GM23338 (cell line): Measurements from ENCODE around the gene KHDC1. TPM values are rescaled to one million over a fixed set of nuclear protein-coding genes. Genes with fewer than 3 reads are reported as not detected.

Experiments used
- ATAC-seq: fragments of 200-7000 bp; cut with Tn5 transposase; 3 replicates; pipeline ENCODE4 v1.9.1; 2020
- DNase-seq: peaks from one replicate; pipeline ENCODE4 v3.0.0-alpha.2; 2015; ENCODE audit warnings: low spot score
- H2AFZ ChIP-seq: fragments of 200-600 bp; sonication (generic); 2 replicates; pipeline ENCODE4 v1.8.0; 2016; ENCODE audit warnings: antibody characterized with exemption, mild to moderate bottlenecking, moderate library complexity
- H3F3A ChIP-seq: fragments of 200-600 bp; sonication (generic); replicated peaks from 2 replicates; pipeline ENCODE4 v1.8.0; 2017; ENCODE audit warnings: antibody characterized with exemption, mixed run types, low read depth
- H3K27ac ChIP-seq: fragments of 200-600 bp; sonication (generic); 2 replicates; pipeline ENCODE4 v1.6.1; 2016; ENCODE audit warnings: low read depth
- H3K27me3 ChIP-seq: fragments of 200-600 bp; sonication (generic); 2 replicates; pipeline ENCODE4 v1.8.0; 2016; ENCODE audit warnings: mild to moderate bottlenecking, mixed run types, moderate library complexity; ENCODE audit not compliant: insufficient read depth
- H3K36me3 ChIP-seq: fragments of 200-600 bp; sonication (generic); 2 replicates; pipeline ENCODE4 v1.8.0; 2016; ENCODE audit warnings: mild to moderate bottlenecking; ENCODE audit not compliant: insufficient read depth
- H3K4me1 ChIP-seq: fragments of 200-600 bp; sonication (generic); 2 replicates; pipeline ENCODE4 v1.8.0; 2016; ENCODE audit warnings: mild to moderate bottlenecking, moderate library complexity; ENCODE audit not compliant: insufficient read depth
- H3K4me2 ChIP-seq: fragments of 200-600 bp; sonication (generic); 2 replicates; pipeline ENCODE4 v1.7.1; 2017; ENCODE audit warnings: mixed run types
- H3K4me3 ChIP-seq: fragments of 200-600 bp; sonication (generic); 2 replicates; pipeline ENCODE4 v1.6.1; 2016; ENCODE audit warnings: mixed run types
- H3K79me2 ChIP-seq: fragments of 200-600 bp; sonication (generic); replicated peaks from 2 replicates; pipeline ENCODE4 v1.8.0; 2017; ENCODE audit warnings: mild to moderate bottlenecking; ENCODE audit not compliant: insufficient read depth
- H3K9me2 ChIP-seq: fragments of 200-600 bp; sonication (generic); 2 replicates; pipeline ENCODE4 v1.8.0; 2017; ENCODE audit not compliant: insufficient read depth
- H4K20me1 ChIP-seq: fragments of 200-600 bp; sonication (generic); replicated peaks from 2 replicates; pipeline ENCODE4 v1.8.0; 2017; ENCODE audit warnings: mild to moderate bottlenecking; ENCODE audit not compliant: insufficient read depth
- H3K27ac Mint-ChIP-seq: 2 replicates; pipeline ENCODE4 v1.8.0; 2020; ENCODE audit warnings: inconsistent platforms, mild to moderate bottlenecking, moderate library complexity, mixed read lengths
- H3K27me3 Mint-ChIP-seq: 3 replicates; pipeline ENCODE4 v1.8.0; 2022; ENCODE audit warnings: low read depth, mild to moderate bottlenecking, moderate library complexity, mixed read lengths, inconsistent platforms; ENCODE audit not compliant: insufficient read depth, poor library complexity
- H3K36me3 Mint-ChIP-seq: 3 replicates; pipeline ENCODE4 v1.8.0; 2021; ENCODE audit warnings: low read depth, mild to moderate bottlenecking, inconsistent platforms, moderate library complexity, mixed read lengths
- H3K4me1 Mint-ChIP-seq: 3 replicates; pipeline ENCODE4 v1.8.0; 2020; ENCODE audit warnings: mild to moderate bottlenecking, inconsistent platforms, mixed read lengths
- H3K4me3 Mint-ChIP-seq: 3 replicates; pipeline ENCODE4 v1.8.0; 2021; ENCODE audit warnings: moderate library complexity, mild to moderate bottlenecking, inconsistent platforms, mixed read lengths
- H3K9me3 Mint-ChIP-seq: 3 replicates; pipeline ENCODE4 v1.8.0; 2020; ENCODE audit warnings: moderate library complexity, mild to moderate bottlenecking, inconsistent platforms, mixed read lengths
- CREB1 ChIP-seq: fragments of 250-450 bp; sonication (Bioruptor Pico); IDR thresholded peaks from 2 replicates; pipeline ENCODE4 v1.5.0; 2020; ENCODE audit warnings: low read depth, mild to moderate bottlenecking, moderate library complexity
- EZH2 ChIP-seq: fragments of 200-600 bp; sonication (generic); IDR thresholded peaks from one replicate; pipeline ENCODE4 v1.8.0; 2017; ENCODE audit warnings: antibody characterized with exemption, mild to moderate bottlenecking, low read depth; ENCODE audit not compliant: unreplicated experiment
- EZH2phosphoT487 ChIP-seq: fragments of 200-600 bp; sonication (generic); IDR thresholded peaks from one replicate; pipeline ENCODE4 v1.8.1; 2018; ENCODE audit warnings: antibody characterized with exemption; ENCODE audit not compliant: unreplicated experiment
- JUNB ChIP-seq: IDR thresholded peaks from one replicate; pipeline ENCODE4 v1.6.1; 2016; ENCODE audit warnings: antibody characterized with exemption; ENCODE audit not compliant: unreplicated experiment
- NANOG ChIP-seq: IDR thresholded peaks from 2 replicates; pipeline ENCODE4 v1.6.1; 2016; ENCODE audit warnings: antibody characterized with exemption, borderline replicate concordance
- STAT1 ChIP-seq: IDR thresholded peaks from one replicate; pipeline ENCODE4 v1.6.1; 2016; ENCODE audit warnings: antibody characterized with exemption; ENCODE audit not compliant: unreplicated experiment
- ZNF331 ChIP-seq: fragments of 250-450 bp; sonication (Bioruptor Pico); IDR thresholded peaks from 2 replicates; pipeline ENCODE4 v1.5.0; 2020; ENCODE audit warnings: low read depth, mild to moderate bottlenecking, moderate library complexity
- ZNF462 ChIP-seq: fragments of 250-450 bp; sonication (Bioruptor Pico); IDR thresholded peaks from 2 replicates; pipeline ENCODE4 v1.5.0; 2020; ENCODE audit warnings: mild to moderate bottlenecking, moderate library complexity
- polyA plus RNA-seq: library from polyadenylated mRNA; unstranded; fragments of >200 nt; fragmentation: Nextera tagmentation; extraction: Ambion mirVana; gene quantifications from 2 replicates; pipeline ENCODE4 v1.2.1, GENCODE V29; 2016
- total RNA-seq: library from RNA; depleted of rRNA; stranded (reverse); fragments of >200 nt; shearing (Covaris generic); gene quantifications from 2 replicates; pipeline ENCODE4 v1.2.3, GENCODE V29; 2014
- TF ChIP-seq, protein P1 (sequence below), 2 experiments: fragments of 200-600 bp in 1 of 2; sonication (generic) in 1 of 2; conservative IDR thresholded peaks; 2 replicates each; pipeline versions ENCODE4 v1.5.1 to v1.6.1; 2016 to 2017; ENCODE audit warnings: antibody characterized with exemption in 2 of 2, low read depth in 2 of 2, mild to moderate bottlenecking in 2 of 2, moderate library complexity in 1 of 2
- TF ChIP-seq, protein P2 (sequence below): IDR thresholded peaks from one replicate; pipeline ENCODE4 v1.6.1; 2018; ENCODE audit warnings: antibody characterized with exemption; ENCODE audit not compliant: unreplicated experiment

The KHDC1 gene
- total and polyA plus RNA-seq, 2 experiments from 2014 or later, result 5.6 to 6.9 TPM

GRCh38 chr6:73227606-73228255, 35.3 kb downstream of the KHDC1 start:
- H3K27me3 ChIP-seq, result no peaks in the 10 kb centered on the region
- no peaks in the 10 kb centered on the region for H3K36me3 ChIP-seq
- H3K27ac ChIP-seq, result no peak overlapping the region
- ATAC-seq (no peak), DNase-seq (no peak)
- peaks cover 7% of the 10 kb centered on the region; the same call in 1 of the 2 replicates for H3K4me1 ChIP-seq
- Mint-ChIP-seq H3K4me3 (no peak overlapping the region), H3K36me3 (peaks cover 5% of the 10 kb centered on the region; the same call in 1 of the 3 replicates), H3K4me1 (peaks cover 5% of the 10 kb centered on the region; the same call in 1 of the 3 replicates), H3K27me3 (peaks cover 4% of the 10 kb centered on the region), H3K9me3 (peaks cover 3% of the 10 kb centered on the region; the same call in 1 of the 3 replicates), H3K27ac (no peak overlapping the region)
- H4K20me1 ChIP-seq, result no peaks in the 10 kb centered on the region
- no peak overlapping the region for H2AFZ ChIP-seq
- no peak overlapping the region for H3K4me2 ChIP-seq
- no peak overlapping the region for H3K4me3 ChIP-seq
- peaks cover 5% of the 10 kb centered on the region; the same call in 1 of the 2 replicates for H3K9me2 ChIP-seq
- no peaks in the 10 kb centered on the region for H3K79me2 ChIP-seq
- no peak for TF ChIP-seq JUNB
- no peak for TF ChIP-seq EZH2phosphoT487
- no peak for TF ChIP-seq ZNF462
- TF ChIP-seq, protein P1, sequence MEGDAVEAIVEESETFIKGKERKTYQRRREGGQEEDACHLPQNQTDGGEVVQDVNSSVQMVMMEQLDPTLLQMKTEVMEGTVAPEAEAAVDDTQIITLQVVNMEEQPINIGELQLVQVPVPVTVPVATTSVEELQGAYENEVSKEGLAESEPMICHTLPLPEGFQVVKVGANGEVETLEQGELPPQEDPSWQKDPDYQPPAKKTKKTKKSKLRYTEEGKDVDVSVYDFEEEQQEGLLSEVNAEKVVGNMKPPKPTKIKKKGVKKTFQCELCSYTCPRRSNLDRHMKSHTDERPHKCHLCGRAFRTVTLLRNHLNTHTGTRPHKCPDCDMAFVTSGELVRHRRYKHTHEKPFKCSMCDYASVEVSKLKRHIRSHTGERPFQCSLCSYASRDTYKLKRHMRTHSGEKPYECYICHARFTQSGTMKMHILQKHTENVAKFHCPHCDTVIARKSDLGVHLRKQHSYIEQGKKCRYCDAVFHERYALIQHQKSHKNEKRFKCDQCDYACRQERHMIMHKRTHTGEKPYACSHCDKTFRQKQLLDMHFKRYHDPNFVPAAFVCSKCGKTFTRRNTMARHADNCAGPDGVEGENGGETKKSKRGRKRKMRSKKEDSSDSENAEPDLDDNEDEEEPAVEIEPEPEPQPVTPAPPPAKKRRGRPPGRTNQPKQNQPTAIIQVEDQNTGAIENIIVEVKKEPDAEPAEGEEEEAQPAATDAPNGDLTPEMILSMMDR (conservative IDR thresholded peaks at IDR 0.05; ENCODE audit: low read depth in 2 of 2), result no peak
- TF ChIP-seq, protein P2, sequence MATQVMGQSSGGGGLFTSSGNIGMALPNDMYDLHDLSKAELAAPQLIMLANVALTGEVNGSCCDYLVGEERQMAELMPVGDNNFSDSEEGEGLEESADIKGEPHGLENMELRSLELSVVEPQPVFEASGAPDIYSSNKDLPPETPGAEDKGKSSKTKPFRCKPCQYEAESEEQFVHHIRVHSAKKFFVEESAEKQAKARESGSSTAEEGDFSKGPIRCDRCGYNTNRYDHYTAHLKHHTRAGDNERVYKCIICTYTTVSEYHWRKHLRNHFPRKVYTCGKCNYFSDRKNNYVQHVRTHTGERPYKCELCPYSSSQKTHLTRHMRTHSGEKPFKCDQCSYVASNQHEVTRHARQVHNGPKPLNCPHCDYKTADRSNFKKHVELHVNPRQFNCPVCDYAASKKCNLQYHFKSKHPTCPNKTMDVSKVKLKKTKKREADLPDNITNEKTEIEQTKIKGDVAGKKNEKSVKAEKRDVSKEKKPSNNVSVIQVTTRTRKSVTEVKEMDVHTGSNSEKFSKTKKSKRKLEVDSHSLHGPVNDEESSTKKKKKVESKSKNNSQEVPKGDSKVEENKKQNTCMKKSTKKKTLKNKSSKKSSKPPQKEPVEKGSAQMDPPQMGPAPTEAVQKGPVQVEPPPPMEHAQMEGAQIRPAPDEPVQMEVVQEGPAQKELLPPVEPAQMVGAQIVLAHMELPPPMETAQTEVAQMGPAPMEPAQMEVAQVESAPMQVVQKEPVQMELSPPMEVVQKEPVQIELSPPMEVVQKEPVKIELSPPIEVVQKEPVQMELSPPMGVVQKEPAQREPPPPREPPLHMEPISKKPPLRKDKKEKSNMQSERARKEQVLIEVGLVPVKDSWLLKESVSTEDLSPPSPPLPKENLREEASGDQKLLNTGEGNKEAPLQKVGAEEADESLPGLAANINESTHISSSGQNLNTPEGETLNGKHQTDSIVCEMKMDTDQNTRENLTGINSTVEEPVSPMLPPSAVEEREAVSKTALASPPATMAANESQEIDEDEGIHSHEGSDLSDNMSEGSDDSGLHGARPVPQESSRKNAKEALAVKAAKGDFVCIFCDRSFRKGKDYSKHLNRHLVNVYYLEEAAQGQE, result no peak
- no peak for TF ChIP-seq ZNF331 (CRISPR knock-in tag)
- TF ChIP-seq NANOG, result no peak
- no peak for TF ChIP-seq CREB1
- no peak for TF ChIP-seq EZH2
- no peak for TF ChIP-seq STAT1
- H3F3A ChIP-seq, result no peaks in the 10 kb centered on the region
